ENCODE measurements around the gene SLC39A9.
"Not testable (repeated sequence)": the region's sequence is repeated elsewhere in the genome, so short reads cannot be mapped to it uniquely, and the experiment has no call there.

Gene SLC39A9

DNA sequence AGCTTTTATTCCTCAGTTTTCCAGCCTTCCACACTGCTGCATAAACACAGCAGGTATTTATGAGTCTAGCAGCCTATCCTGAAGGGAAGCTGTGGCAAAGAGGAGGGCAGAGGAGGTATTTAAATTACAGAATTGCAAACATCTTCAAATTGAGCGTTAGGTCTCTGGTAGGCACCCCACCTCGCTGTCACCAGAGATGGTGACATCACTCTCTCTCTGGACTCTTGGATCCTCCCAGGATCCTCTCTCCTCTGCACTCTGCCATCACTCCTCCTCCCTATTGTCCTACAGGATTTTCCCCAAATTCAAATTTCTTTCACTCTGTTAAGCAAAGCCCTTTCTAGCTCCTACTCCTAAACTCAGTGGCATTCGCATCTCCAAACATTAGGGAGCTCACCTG is 92.7 kb downstream of the SLC39A9 start:
- H3K36me3 ChIP-seq (ENCODE audit: control insufficient read depth in 1 of 2, insufficient read depth in 2 of 2, low read length in 2 of 2) = no peaks in the 10 kb centered on the region
- peaks cover 10 to 18% of the 10 kb centered on the region in 2 donors for H3K27me3 ChIP-seq (ENCODE audit: control insufficient read depth in 1 of 2, insufficient read depth in 2 of 2, low read length in 2 of 2)
- no peak overlapping the region for H3K27ac ChIP-seq (ENCODE audit: low read depth, low read length)
- no peaks in the 10 kb centered on the region for H3K9me3 ChIP-seq (ENCODE audit: control insufficient read depth in 1 of 2, low read length in 2 of 2)
- no peaks in the 10 kb centered on the region for H3K4me1 ChIP-seq (ENCODE audit: control insufficient read depth in 1 of 2, insufficient read depth in 2 of 2, low read length in 2 of 2)
- no peak overlapping the region for H3K4me3 ChIP-seq (ENCODE audit: low read depth in 1 of 2, low read length in 2 of 2)
- H3K9ac ChIP-seq (ENCODE audit: low read depth in 1 of 2, low read length in 2 of 2) = no peak overlapping the region

DNA sequence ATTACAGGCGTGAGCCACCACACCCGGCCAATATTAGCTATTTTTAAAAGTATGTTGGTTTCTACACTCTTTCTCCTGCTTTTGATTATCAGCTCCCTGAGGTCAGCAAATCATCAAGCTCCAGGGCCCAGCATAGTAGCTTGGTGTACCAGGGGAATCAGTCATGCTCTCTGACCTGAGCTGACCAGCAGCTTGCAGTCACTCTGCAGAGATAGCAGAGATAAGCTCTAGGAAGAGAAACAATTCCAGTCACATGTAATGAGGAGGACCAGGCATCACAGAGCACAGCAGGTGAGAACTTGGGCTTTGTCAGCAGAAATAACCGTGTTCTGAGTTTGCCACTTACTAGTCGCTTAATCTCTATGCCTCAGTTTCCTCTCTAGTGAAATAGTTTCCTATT is 94.5 kb downstream of the SLC39A9 start:
- Histone ChIP-seq H3K4me3 (ENCODE audit: low read depth in 1 of 2, low read length in 2 of 2) (no peak overlapping the region), H3K9me3 (ENCODE audit: control insufficient read depth in 1 of 2, low read length in 2 of 2) (no peaks in the 10 kb centered on the region), H3K27ac (ENCODE audit: low read depth, low read length) (no peak overlapping the region), H3K9ac (ENCODE audit: low read depth in 1 of 2, low read length in 2 of 2) (no peak overlapping the region), H3K4me1 (ENCODE audit: control insufficient read depth in 1 of 2, insufficient read depth in 2 of 2, low read length in 2 of 2) (no peaks in the 10 kb centered on the region), H3K27me3 (ENCODE audit: control insufficient read depth in 1 of 2, insufficient read depth in 2 of 2, low read length in 2 of 2) (peaks cover 0 to 3% of the 10 kb centered on the region in 2 donors), H3K36me3 (ENCODE audit: control insufficient read depth in 1 of 2, insufficient read depth in 2 of 2, low read length in 2 of 2) (no peaks in the 10 kb centered on the region)

DNA sequence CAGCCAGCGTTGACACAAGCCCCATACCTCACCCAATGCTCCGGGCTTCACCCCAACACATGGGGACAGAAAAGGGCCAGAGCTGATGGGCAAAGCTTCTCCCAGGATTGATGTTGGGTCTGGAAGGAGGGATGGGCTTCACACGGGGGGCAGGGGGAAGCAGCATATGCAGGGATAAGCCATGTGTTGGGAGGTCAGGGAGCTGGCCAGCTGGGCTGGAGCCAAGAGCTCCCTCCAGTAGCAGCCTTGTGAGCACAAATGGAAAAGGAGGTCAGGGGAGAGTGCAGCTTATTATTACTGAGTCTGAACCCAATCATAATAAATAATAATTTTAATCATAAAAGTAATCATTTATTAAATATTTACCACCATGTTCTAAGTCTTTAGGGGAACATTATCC is 95.3 kb downstream of the SLC39A9 start:
- H3K9ac ChIP-seq (ENCODE audit: low read depth in 1 of 2, low read length in 2 of 2) = no peak overlapping the region
- no peak overlapping the region for H3K4me3 ChIP-seq (ENCODE audit: low read depth in 1 of 2, low read length in 2 of 2)
- H3K36me3 ChIP-seq (ENCODE audit: control insufficient read depth in 1 of 2, insufficient read depth in 2 of 2, low read length in 2 of 2) = no peaks in the 10 kb centered on the region
- H3K9me3 ChIP-seq (ENCODE audit: control insufficient read depth in 1 of 2, low read length in 2 of 2) = no peaks in the 10 kb centered on the region
- no peaks in the 10 kb centered on the region for H3K4me1 ChIP-seq (ENCODE audit: control insufficient read depth in 1 of 2, insufficient read depth in 2 of 2, low read length in 2 of 2)
- peaks cover 0 to 3% of the 10 kb centered on the region in 2 donors for H3K27me3 ChIP-seq (ENCODE audit: control insufficient read depth in 1 of 2, insufficient read depth in 2 of 2, low read length in 2 of 2)
- H3K27ac ChIP-seq (ENCODE audit: low read depth, low read length) = no peak overlapping the region

DNA sequence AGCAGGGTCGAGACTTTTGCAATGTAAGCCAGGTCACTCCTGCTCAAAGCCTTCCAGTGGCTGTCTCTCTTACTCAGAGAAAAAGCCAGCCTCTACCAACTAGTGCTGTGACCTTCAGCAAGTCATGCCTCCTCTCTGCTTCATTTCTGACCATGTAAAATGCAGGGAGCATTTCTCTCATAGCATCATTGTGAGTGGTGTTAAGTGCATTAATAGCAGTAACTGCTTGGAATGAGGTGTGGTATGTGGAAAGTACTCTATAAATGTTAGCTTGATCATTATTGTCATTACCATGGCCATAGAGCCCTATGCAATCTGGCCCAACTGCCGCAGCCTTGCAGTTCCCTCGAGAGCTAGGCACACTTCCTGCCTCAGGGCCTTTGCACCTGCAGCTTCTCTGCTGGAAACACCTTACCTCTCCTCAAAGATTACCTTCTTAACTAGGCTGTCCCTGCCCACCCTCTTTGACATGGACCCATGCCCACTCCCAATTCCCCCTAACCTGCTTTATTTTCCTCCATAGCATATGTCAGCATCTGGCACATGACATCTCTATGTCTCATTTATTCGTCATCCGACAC is 96.9 kb downstream of the SLC39A9 start:
- Histone ChIP-seq H3K27ac (ENCODE audit: low read depth, low read length) (no peak overlapping the region), H3K36me3 (ENCODE audit: control insufficient read depth in 1 of 2, insufficient read depth in 2 of 2, low read length in 2 of 2) (no peaks in the 10 kb centered on the region), H3K27me3 (ENCODE audit: control insufficient read depth in 1 of 2, insufficient read depth in 2 of 2, low read length in 2 of 2) (peaks cover 0 to 3% of the 10 kb centered on the region in 2 donors), H3K9ac (ENCODE audit: low read depth in 1 of 2, low read length in 2 of 2) (no peak overlapping the region), H3K9me3 (ENCODE audit: control insufficient read depth in 1 of 2, low read length in 2 of 2) (no peaks in the 10 kb centered on the region), H3K4me1 (ENCODE audit: control insufficient read depth in 1 of 2, insufficient read depth in 2 of 2, low read length in 2 of 2) (no peaks in the 10 kb centered on the region), H3K4me3 (ENCODE audit: low read depth in 1 of 2, low read length in 2 of 2) (no peak overlapping the region)

DNA sequence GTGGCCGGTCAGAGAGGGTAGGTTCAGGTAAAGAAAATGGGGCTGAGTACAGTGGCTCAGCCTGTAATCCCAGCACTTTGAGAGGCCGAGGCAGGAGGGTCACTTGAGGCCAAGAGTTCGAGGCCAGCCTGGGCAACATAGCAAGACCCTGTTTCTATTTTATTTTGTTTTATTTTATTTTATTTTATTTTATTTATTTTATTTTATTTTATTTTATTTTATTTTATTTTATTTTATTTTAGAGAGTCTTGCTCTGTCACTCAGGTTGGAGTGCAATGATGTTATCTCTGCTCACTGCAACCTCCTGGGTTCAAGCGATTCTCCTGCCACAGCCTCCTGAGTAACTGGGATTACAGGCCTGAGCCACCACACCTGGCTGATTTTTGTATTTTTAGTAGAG is 99.4 kb downstream of the SLC39A9 start:
- H3K27me3 ChIP-seq (ENCODE audit: control insufficient read depth in 1 of 2, insufficient read depth in 2 of 2, low read length in 2 of 2); H3K4me1 ChIP-seq (ENCODE audit: control insufficient read depth in 1 of 2, insufficient read depth in 2 of 2, low read length in 2 of 2); H3K9me3 ChIP-seq (ENCODE audit: control insufficient read depth in 1 of 2, low read length in 2 of 2); H3K36me3 ChIP-seq (ENCODE audit: control insufficient read depth in 1 of 2, insufficient read depth in 2 of 2, low read length in 2 of 2); H3K9ac ChIP-seq (ENCODE audit: low read depth in 1 of 2, low read length in 2 of 2); H3K4me3 ChIP-seq (ENCODE audit: low read depth in 1 of 2, low read length in 2 of 2); H3K27ac ChIP-seq (ENCODE audit: low read depth, low read length): not testable (repeated sequence)

- not testable (repeated sequence) for H3K9me3 ChIP-seq (ENCODE audit: control insufficient read depth in 1 of 2, low read length in 2 of 2); H3K4me1 ChIP-seq (ENCODE audit: control insufficient read depth in 1 of 2, insufficient read depth in 2 of 2, low read length in 2 of 2); H3K9ac ChIP-seq (ENCODE audit: low read depth in 1 of 2, low read length in 2 of 2); H3K36me3 ChIP-seq (ENCODE audit: control insufficient read depth in 1 of 2, insufficient read depth in 2 of 2, low read length in 2 of 2); H3K27me3 ChIP-seq (ENCODE audit: control insufficient read depth in 1 of 2, insufficient read depth in 2 of 2, low read length in 2 of 2); H3K4me3 ChIP-seq (ENCODE audit: low read depth in 1 of 2, low read length in 2 of 2); H3K27ac ChIP-seq (ENCODE audit: low read depth, low read length)
Observed at GRCh38 chr14:69498286-69498685, 99.8 kb downstream of the SLC39A9 start.

- no peaks in the 10 kb centered on the region for H3K9me3 ChIP-seq (ENCODE audit: control insufficient read depth in 1 of 2, low read length in 2 of 2)
- no peak overlapping the region for H3K27ac ChIP-seq (ENCODE audit: low read depth, low read length)
- H3K27me3 ChIP-seq (ENCODE audit: control insufficient read depth in 1 of 2, insufficient read depth in 2 of 2, low read length in 2 of 2) = no peaks in the 10 kb centered on the region
- no peak overlapping the region for H3K4me3 ChIP-seq (ENCODE audit: low read depth in 1 of 2, low read length in 2 of 2)
- H3K4me1 ChIP-seq (ENCODE audit: control insufficient read depth in 1 of 2, insufficient read depth in 2 of 2, low read length in 2 of 2) = no peaks in the 10 kb centered on the region
- H3K36me3 ChIP-seq (ENCODE audit: control insufficient read depth in 1 of 2, insufficient read depth in 2 of 2, low read length in 2 of 2) = no peaks in the 10 kb centered on the region
- no peak overlapping the region for H3K9ac ChIP-seq (ENCODE audit: low read depth in 1 of 2, low read length in 2 of 2)
Observed at GRCh38 chr14:69499436-69499835, 100.9 kb downstream of the SLC39A9 start.

DNA sequence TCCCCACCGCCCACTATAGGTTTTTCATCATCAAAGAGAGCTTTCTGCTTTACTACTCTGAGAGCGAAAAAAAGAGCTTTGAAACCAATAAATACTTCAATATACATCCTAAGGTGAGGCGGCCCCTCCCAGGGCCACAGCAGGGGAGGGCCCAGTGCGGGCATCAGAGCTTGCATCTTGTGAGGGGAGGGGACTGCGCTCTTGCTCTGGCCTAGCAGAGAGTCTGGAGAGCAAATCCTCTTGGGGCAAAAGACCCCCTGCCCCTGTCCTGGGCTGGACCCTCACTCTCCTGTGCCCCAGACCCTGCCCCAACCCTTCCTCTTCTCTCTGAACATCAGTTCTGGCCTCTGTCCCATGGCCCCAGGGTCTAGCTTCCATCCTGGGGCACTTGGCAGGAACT is 101.6 kb downstream of the SLC39A9 start:
- H3K4me1 ChIP-seq (ENCODE audit: control insufficient read depth in 1 of 2, insufficient read depth in 2 of 2, low read length in 2 of 2) = no peaks in the 10 kb centered on the region
- no peaks in the 10 kb centered on the region for H3K27me3 ChIP-seq (ENCODE audit: control insufficient read depth in 1 of 2, insufficient read depth in 2 of 2, low read length in 2 of 2)
- H3K4me3 ChIP-seq (ENCODE audit: low read depth in 1 of 2, low read length in 2 of 2) = no peak overlapping the region
- no peaks in the 10 kb centered on the region for H3K9me3 ChIP-seq (ENCODE audit: control insufficient read depth in 1 of 2, low read length in 2 of 2)
- no peak overlapping the region for H3K9ac ChIP-seq (ENCODE audit: low read depth in 1 of 2, low read length in 2 of 2)
- no peaks in the 10 kb centered on the region for H3K36me3 ChIP-seq (ENCODE audit: control insufficient read depth in 1 of 2, insufficient read depth in 2 of 2, low read length in 2 of 2)
- no peak overlapping the region for H3K27ac ChIP-seq (ENCODE audit: low read depth, low read length)

- Histone ChIP-seq H3K36me3 (ENCODE audit: control insufficient read depth in 1 of 2, insufficient read depth in 2 of 2, low read length in 2 of 2) (no peaks in the 10 kb centered on the region), H3K9me3 (ENCODE audit: control insufficient read depth in 1 of 2, low read length in 2 of 2) (no peaks in the 10 kb centered on the region), H3K27me3 (ENCODE audit: control insufficient read depth in 1 of 2, insufficient read depth in 2 of 2, low read length in 2 of 2) (no peaks in the 10 kb centered on the region), H3K27ac (ENCODE audit: low read depth, low read length) (no peak overlapping the region), H3K4me1 (ENCODE audit: control insufficient read depth in 1 of 2, insufficient read depth in 2 of 2, low read length in 2 of 2) (no peaks in the 10 kb centered on the region), H3K9ac (ENCODE audit: low read depth in 1 of 2, low read length in 2 of 2) (no peak overlapping the region), H3K4me3 (ENCODE audit: low read depth in 1 of 2, low read length in 2 of 2) (no peak overlapping the region)
Observed at GRCh38 chr14:69500736-69501135, 102.2 kb downstream of the SLC39A9 start.

GRCh38 chr14:69501423-69501838 is 102.9 kb downstream of the SLC39A9 start:
- H3K9me3 ChIP-seq (ENCODE audit: control insufficient read depth in 1 of 2, low read length in 2 of 2) = no peaks in the 10 kb centered on the region
- no peak overlapping the region for H3K4me3 ChIP-seq (ENCODE audit: low read depth in 1 of 2, low read length in 2 of 2)
- H3K9ac ChIP-seq (ENCODE audit: low read depth in 1 of 2, low read length in 2 of 2) = no peak overlapping the region
- no peak overlapping the region for H3K27ac ChIP-seq (ENCODE audit: low read depth, low read length)
- H3K4me1 ChIP-seq (ENCODE audit: control insufficient read depth in 1 of 2, insufficient read depth in 2 of 2, low read length in 2 of 2) = no peaks in the 10 kb centered on the region
- no peaks in the 10 kb centered on the region for H3K27me3 ChIP-seq (ENCODE audit: control insufficient read depth in 1 of 2, insufficient read depth in 2 of 2, low read length in 2 of 2)
- no peaks in the 10 kb centered on the region for H3K36me3 ChIP-seq (ENCODE audit: control insufficient read depth in 1 of 2, insufficient read depth in 2 of 2, low read length in 2 of 2)

- Histone ChIP-seq H3K9me3 (ENCODE audit: control insufficient read depth in 1 of 2, low read length in 2 of 2) (no peaks in the 10 kb centered on the region), H3K27ac (ENCODE audit: low read depth, low read length) (no peak overlapping the region), H3K4me3 (ENCODE audit: low read depth in 1 of 2, low read length in 2 of 2) (no peak overlapping the region), H3K36me3 (ENCODE audit: control insufficient read depth in 1 of 2, insufficient read depth in 2 of 2, low read length in 2 of 2) (no peaks in the 10 kb centered on the region), H3K9ac (ENCODE audit: low read depth in 1 of 2, low read length in 2 of 2) (no peak overlapping the region), H3K27me3 (ENCODE audit: control insufficient read depth in 1 of 2, insufficient read depth in 2 of 2, low read length in 2 of 2) (no peaks in the 10 kb centered on the region), H3K4me1 (ENCODE audit: control insufficient read depth in 1 of 2, insufficient read depth in 2 of 2, low read length in 2 of 2) (no peaks in the 10 kb centered on the region)
Observed at GRCh38 chr14:69504775-69505174, 106.3 kb downstream of the SLC39A9 start.
